Measurements from ENCODE around the gene RNU1-2. TPM values are rescaled to one million over a fixed set of nuclear protein-coding genes. Genes with fewer than 3 reads are reported as not detected.
"Not testable (repeated sequence)": the region's sequence is repeated elsewhere in the genome, so short reads cannot be mapped to it uniquely, and the experiment has no call there.

Gene RNU1-2
- total RNA-seq, 4 donors from 2014 or later, result under 0.01 TPM; not detected in 2

DNA sequence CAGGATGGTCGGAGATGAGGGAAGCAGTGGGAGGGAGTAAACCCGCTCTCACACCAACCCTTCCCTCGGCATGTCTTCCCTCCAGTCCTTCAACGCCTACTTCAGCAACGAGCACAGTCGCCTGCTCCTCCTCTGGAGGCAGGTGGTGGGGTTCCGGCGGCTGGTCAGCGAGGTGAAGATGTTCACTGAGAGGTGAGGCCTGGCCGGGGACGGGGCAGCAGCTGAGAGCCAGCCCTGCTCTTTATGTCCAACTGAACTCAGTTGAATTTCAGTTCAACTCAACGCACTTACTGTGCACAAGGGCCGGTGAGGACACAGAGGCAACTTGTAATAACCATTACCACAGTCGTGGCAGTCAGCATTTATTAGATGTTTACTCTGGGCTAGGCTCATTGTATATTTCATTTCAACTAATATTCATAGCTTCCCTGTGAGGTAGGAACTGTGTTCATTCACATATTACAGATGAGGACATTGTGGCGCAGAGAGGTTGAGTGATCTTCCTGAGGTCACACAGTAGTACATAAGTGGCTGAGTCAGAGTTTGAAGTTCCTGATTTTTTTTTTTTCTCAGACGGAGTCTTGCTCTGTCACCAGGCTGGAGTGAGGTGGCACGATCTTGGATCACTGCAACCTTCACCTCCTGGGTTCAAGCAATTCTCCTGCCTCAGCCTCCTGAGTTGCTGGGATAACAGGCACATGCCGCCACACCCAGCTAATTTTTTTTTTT, 35.6 kb downstream of the RNU1-2 start:
- intact Hi-C loops (cut with DNase I); H3K27me3 ChIP-seq; H3K9me3 ChIP-seq; H3K4me1 ChIP-seq; H3K4me3 ChIP-seq; H3K27ac ChIP-seq (replicated peaks in 1 of 4); DNase-seq (ENCODE audit: extremely low spot score): not testable (repeated sequence)
- peaks cover 0 to 66% (median 47%) of the 10 kb centered on the region in 4 donors for H3K36me3 ChIP-seq
- WGBS, result 87% methylated on average over 17 of the region's 18 CpGs

DNA sequence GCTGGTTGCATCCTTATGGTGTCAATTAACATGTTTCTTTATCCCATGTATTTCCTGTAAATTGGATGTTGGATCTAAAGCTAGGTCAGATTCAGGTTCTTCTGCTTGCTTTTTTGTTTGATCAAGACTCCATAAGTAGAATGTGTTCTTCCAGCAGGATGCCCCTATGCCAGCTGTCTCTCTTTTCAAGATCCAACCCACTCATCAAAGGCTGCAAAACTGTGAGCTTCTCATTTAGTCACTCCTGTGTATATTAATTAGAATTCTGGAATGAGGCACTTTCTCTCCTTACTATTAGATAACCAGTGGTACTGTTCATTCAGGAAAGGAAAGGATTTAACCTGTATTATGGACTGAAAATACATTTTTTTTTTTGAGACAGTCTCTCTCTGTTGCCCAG, 38.2 kb downstream of the RNU1-2 start:
- DNase-seq (ENCODE audit: extremely low spot score); H3K4me3 ChIP-seq; H3K9me3 ChIP-seq; H3K4me1 ChIP-seq; H3K27me3 ChIP-seq; intact Hi-C loops (cut with DNase I); H3K27ac ChIP-seq (replicated peaks in 1 of 4): not testable (repeated sequence)
- peaks cover 0 to 91% (median 65%) of the 10 kb centered on the region in 4 donors for H3K36me3 ChIP-seq

- intact Hi-C loops (cut with DNase I); DNase-seq (ENCODE audit: extremely low spot score); H3K27me3 ChIP-seq; H3K4me3 ChIP-seq; H3K27ac ChIP-seq (replicated peaks in 1 of 4); H3K4me1 ChIP-seq; H3K9me3 ChIP-seq: not testable (repeated sequence)
- H3K36me3 ChIP-seq, result peaks cover 9 to 97% (median 69%) of the 10 kb centered on the region in 4 donors
- WGBS, result 87% methylated on average over 16 of the region's 16 CpGs
These were observed 40.8 kb downstream of the RNU1-2 start for GRCh38 chr1:16936580-16936979.

DNA sequence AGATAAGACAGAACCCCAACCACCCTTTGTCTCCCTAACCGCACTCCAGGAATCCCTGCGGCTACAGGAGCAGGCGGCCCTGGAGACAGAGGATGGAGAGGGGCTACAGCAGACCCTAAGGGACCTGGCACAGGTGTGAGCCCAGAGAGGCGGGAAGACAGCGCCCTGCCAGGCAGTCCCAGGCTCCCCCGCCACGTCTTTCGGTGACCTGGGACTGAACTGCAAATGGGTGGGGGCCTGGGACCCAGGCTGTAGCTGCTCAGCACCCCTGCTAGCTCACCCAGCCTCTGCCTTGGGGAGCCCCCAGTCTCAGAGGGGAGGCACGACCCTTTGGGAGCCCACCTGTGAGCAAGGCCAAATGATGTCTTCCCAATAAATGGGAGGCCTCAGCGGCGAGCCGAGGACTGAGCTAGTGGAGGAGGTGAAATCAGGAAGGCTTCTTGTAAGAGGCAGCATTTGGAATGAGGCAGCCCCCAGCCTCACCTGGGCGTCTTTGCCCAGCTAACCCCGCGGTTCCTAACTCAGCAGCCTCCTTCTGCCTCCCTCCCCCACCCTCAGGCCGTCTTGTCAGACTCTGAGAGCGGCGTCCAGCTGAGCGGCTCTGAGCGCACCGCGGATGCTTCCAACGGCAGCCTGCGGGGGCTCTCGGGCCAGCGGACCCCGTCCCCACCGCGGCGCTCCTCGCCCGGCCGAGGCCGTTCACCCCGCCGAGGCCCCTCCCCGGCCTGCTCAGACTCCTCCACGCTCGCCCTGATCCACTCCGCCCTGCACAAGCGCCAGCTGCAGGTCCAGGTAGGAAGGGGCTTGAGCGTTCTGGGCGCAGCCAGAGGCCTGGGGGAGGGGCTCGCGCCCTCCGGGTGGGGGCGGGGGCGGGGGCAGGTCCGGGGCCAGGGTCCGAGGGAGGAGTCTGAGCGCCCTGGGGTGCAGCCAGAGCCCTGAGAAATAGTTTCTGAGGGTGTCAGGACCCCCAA, 42.9 kb downstream of the RNU1-2 start:
- TF ChIP-seq CTCF (IDR thresholded peaks at IDR 0.05) (no peak), POLR2AphosphoS5 (IDR thresholded peaks at IDR 0.05) (no peak), POLR2A (IDR thresholded peaks at IDR 0.05; ENCODE audit: low read depth) (no peak), EP300 (IDR thresholded peaks at IDR 0.05) (no peak)
- H3K4me1 ChIP-seq, result peaks cover 0 to 7% (median 2%) of the 10 kb centered on the region in 4 donors
- DNase-seq (ENCODE audit: extremely low spot score), result no peak
- no peak overlapping the region for H3K27ac ChIP-seq (replicated peaks in 1 of 4)
- intact Hi-C loops (cut with DNase I), result no loop called here
- WGBS, result 72% methylated on average over 43 of the region's 51 CpGs
- H3K9me3 ChIP-seq, result no peaks in the 10 kb centered on the region
- peak overlapping the region in 3 of 4 donors; percentile 12 to 37 (median 13) for H3K4me3 ChIP-seq
- no peaks in the 10 kb centered on the region for H3K27me3 ChIP-seq
- peaks cover 9 to 97% (median 73%) of the 10 kb centered on the region in 4 donors for H3K36me3 ChIP-seq

DNA sequence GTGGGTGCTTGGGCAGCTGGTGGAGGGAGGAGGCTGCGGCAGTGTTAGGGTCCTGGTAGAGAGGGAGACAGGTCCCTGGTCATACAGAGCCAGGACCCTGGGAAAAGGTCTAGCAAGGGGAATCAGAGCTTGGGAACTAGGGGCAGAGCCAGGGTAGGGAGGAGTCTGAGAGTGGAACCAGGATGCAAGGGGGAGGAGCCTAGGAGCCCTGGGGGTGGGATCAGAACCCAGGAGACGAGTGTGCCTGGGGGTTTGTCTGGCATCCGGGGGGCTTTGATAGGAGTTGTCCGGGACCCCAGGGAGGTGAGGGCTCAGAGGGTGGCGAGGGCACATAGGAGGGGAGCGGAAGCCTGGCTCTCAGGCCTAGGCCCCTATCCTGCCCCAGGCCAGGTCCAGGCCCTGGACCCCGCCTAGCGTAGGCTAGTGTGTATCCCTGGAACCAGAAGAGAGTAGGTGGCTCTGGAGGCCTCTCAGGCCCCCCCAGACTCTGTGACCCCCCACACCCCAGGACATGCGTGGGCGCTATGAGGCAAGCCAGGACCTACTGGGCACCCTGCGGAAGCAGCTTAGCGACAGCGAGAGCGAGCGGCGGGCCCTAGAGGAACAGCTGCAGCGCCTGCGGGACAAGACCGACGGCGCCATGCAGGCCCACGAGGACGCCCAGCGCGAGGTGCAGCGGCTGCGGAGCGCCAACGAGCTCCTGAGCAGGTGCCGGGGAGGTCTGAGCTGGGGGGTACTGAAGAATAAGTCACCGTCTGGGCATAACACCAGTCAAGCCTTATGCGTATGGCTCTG, 43.8 kb downstream of the RNU1-2 start:
- H3K4me1 ChIP-seq; DNase-seq (ENCODE audit: extremely low spot score); H3K27me3 ChIP-seq; intact Hi-C loops (cut with DNase I); H3K9me3 ChIP-seq; H3K27ac ChIP-seq (replicated peaks in 1 of 4): not testable (repeated sequence)
- Histone ChIP-seq H3K4me3 (peak overlapping the region in 2 of 4 donors; percentile 12 to 13), H3K36me3 (peaks cover 9 to 99% (median 78%) of the 10 kb centered on the region in 4 donors)
- WGBS, result 93% methylated on average over 32 of the region's 32 CpGs

GRCh38 chr1:16944038-16944437, 48.3 kb downstream of the RNU1-2 start:
- intact Hi-C loops (cut with DNase I), result no loop called here
- Histone ChIP-seq H3K27me3 (no peaks in the 10 kb centered on the region), H3K4me1 (peaks cover 0 to 2% (median under 1%) of the 10 kb centered on the region in 4 donors), H3K9me3 (no peaks in the 10 kb centered on the region), H3K27ac (replicated peaks in 1 of 4) (no peak overlapping the region), H3K4me3 (no peak overlapping the region), H3K36me3 (peaks cover 16 to 100% (median 73%) of the 10 kb centered on the region in 4 donors)
- WGBS, result 77% methylated on average over 15 of the region's 19 CpGs
- DNase-seq (ENCODE audit: extremely low spot score), result no peak
- TF ChIP-seq POLR2A (IDR thresholded peaks at IDR 0.05; ENCODE audit: low read depth) (no peak), CTCF (IDR thresholded peaks at IDR 0.05) (no peak), EP300 (IDR thresholded peaks at IDR 0.05) (no peak), POLR2AphosphoS5 (IDR thresholded peaks at IDR 0.05) (no peak)

- peaks cover 9 to 96% (median 65%) of the 10 kb centered on the region in 4 donors for H3K36me3 ChIP-seq
- H3K27ac ChIP-seq (replicated peaks in 1 of 4); H3K9me3 ChIP-seq; H3K27me3 ChIP-seq; H3K4me3 ChIP-seq; H3K4me1 ChIP-seq; DNase-seq (ENCODE audit: extremely low spot score); intact Hi-C loops (cut with DNase I): not testable (repeated sequence)
- WGBS, result 87% methylated on average over 9 of the region's 9 CpGs
These were observed 49.7 kb downstream of the RNU1-2 start for GRCh38 chr1:16945512-16945911.

All from esophagus muscularis mucosa (tissue), 4 donors.